TTC549 (cell line): ENCODE data around the gene P2RY13.
A peak's percentile ranks its signal among the peaks of the same experiment; 100 is the strongest.

Source experiments
- FAIRE-seq: peaks from 2 replicates; lab custom pipeline; 2012; peaks lifted over from hg19 to GRCh38; lab: Jason Lieb, UNC

The P2RY13 gene

GRCh38 chr3:151290673-151291072, 38.7 kb downstream of the P2RY13 start:
- no peak for FAIRE-seq

DNA sequence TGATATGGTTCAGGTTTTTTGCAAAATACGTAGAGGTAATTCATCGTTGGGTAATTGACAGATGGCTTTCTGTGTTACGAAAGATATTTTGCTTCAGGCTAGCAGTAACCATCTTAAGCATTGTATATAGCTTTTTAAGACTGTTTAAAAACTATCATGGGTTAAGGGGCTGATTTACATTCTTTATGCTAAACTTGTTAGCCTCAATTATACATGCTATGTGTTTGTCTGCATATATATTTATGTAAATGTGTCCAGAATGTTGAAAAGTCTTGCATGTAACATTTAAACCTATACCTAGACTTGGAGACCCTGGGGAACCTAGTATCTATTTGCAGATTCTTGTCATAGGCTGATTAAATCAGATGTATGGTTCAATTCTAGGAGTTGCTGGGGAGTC, 39.9 kb downstream of the P2RY13 start:
- no peak for FAIRE-seq

GRCh38 chr3:151285940-151286339, 43.4 kb downstream of the P2RY13 start:
- no peak for FAIRE-seq

- FAIRE-seq: no peak
Observed at GRCh38 chr3:151283907-151284461, 45.4 kb downstream of the P2RY13 start.

- no peak for FAIRE-seq
Observed at GRCh38 chr3:151283387-151283786, 46.0 kb downstream of the P2RY13 start.

GRCh38 chr3:151282921-151283320, 46.4 kb downstream of the P2RY13 start:
- peak; percentile 87 for FAIRE-seq

GRCh38 chr3:151281671-151282324, 47.6 kb downstream of the P2RY13 start:
- FAIRE-seq: no peak

GRCh38 chr3:151278230-151278629, 51.1 kb downstream of the P2RY13 start, which contains the start of gene P2RY14:
TSS of gene P2RY14 (minus strand) at chr3:151278542. CDS start at chr3:151214316, 64,226 bp downstream.
- FAIRE-seq: no peak

- FAIRE-seq: no peak
Observed at GRCh38 chr3:151276687-151277042, 52.7 kb downstream of the P2RY13 start.
